ENCODE results near the gene CBLN3.

Gene CBLN3

DNA sequence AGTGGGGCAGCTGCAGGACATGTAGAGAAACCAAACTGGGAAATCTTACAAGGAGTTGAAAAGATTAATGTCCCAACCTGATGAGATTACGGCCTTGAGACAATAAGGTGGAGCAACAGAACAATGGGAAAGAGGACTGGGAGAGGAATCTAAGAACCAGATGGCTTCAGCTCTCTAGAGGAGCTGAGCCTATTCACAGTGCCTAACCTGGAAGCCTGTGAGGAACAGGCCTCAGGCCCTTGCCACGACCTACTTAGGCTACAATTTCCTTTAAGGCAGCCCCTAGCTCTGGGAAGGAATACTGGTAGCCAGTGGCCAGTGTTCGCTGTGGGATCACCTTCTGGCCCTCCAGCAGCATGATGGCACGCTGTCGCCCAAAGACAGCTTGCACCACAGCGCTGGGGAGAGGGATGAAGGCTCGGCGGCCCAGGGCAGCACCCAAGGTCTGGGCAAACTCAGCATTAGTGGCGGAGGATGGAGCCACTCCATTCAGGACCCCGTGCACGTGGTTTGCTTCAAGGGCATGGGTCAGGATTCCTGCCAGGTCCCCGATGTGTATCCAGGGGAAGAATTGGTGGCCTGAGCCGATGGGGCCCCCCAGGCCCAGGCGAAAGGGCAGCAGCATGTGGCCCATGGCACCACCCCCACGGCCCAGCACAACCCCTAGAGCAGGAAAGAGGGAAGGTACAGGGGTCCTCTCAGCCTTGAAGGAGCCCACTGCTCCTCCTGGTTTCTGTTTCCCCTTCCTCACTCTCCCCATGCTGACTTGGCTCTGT lies 10.6 kb upstream of the CBLN3 start:
- TF ChIP-seq, protein P1, sequence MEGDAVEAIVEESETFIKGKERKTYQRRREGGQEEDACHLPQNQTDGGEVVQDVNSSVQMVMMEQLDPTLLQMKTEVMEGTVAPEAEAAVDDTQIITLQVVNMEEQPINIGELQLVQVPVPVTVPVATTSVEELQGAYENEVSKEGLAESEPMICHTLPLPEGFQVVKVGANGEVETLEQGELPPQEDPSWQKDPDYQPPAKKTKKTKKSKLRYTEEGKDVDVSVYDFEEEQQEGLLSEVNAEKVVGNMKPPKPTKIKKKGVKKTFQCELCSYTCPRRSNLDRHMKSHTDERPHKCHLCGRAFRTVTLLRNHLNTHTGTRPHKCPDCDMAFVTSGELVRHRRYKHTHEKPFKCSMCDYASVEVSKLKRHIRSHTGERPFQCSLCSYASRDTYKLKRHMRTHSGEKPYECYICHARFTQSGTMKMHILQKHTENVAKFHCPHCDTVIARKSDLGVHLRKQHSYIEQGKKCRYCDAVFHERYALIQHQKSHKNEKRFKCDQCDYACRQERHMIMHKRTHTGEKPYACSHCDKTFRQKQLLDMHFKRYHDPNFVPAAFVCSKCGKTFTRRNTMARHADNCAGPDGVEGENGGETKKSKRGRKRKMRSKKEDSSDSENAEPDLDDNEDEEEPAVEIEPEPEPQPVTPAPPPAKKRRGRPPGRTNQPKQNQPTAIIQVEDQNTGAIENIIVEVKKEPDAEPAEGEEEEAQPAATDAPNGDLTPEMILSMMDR (IDR thresholded peaks at IDR 0.05; ENCODE audit: poor library complexity, severe bottlenecking), result no peak
- H3K27ac ChIP-seq (ENCODE audit: poor library complexity, severe bottlenecking), result no peak overlapping the region
- DNase-seq (ENCODE audit: low spot score), result no peak
- ATAC-seq (ENCODE audit: low read depth), result no peak
- no peaks in the 10 kb centered on the region for H3K27me3 ChIP-seq (ENCODE audit: insufficient read depth, poor library complexity, severe bottlenecking)
- peaks cover 59% of the 10 kb centered on the region for H3K36me3 ChIP-seq (ENCODE audit: low read depth)
- no peak overlapping the region for H3K4me3 ChIP-seq (ENCODE audit: severe bottlenecking)
- no peaks in the 10 kb centered on the region for H3K9me3 ChIP-seq (ENCODE audit: severe bottlenecking)
- peaks cover 6% of the 10 kb centered on the region for H3K4me1 ChIP-seq (ENCODE audit: insufficient read depth, poor library complexity, severe bottlenecking)

DNA sequence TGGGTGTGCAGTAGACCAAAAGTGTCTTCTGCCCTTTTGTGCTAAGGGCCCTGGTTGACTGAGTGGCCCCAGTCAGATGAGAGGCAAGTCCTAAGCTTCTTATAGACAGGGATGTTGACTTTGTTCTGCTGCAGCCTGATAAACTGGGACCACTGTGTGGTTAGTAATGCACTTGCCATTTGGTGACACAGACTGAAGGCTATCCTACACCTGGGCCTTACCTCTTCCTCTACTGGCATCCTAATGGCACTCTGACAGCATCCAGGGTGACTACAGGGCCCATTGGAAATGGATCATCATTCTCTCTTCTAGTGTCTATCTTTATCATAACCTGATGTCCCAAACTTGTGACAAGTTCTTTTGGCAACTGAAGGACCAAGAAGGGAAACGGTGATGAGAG lies 9.8 kb upstream of the CBLN3 start:
- TF ChIP-seq, protein P1 (IDR thresholded peaks at IDR 0.05; ENCODE audit: poor library complexity, severe bottlenecking), result no peak
- Histone ChIP-seq H3K9me3 (ENCODE audit: severe bottlenecking) (no peaks in the 10 kb centered on the region), H3K4me1 (ENCODE audit: insufficient read depth, poor library complexity, severe bottlenecking) (peaks cover 6% of the 10 kb centered on the region), H3K4me3 (ENCODE audit: severe bottlenecking) (no peak overlapping the region), H3K27ac (ENCODE audit: poor library complexity, severe bottlenecking) (no peak overlapping the region), H3K27me3 (ENCODE audit: insufficient read depth, poor library complexity, severe bottlenecking) (no peaks in the 10 kb centered on the region), H3K36me3 (ENCODE audit: low read depth) (peaks cover 64% of the 10 kb centered on the region)
- DNase-seq (ENCODE audit: low spot score) (no peak), ATAC-seq (ENCODE audit: low read depth) (no peak)

DNA sequence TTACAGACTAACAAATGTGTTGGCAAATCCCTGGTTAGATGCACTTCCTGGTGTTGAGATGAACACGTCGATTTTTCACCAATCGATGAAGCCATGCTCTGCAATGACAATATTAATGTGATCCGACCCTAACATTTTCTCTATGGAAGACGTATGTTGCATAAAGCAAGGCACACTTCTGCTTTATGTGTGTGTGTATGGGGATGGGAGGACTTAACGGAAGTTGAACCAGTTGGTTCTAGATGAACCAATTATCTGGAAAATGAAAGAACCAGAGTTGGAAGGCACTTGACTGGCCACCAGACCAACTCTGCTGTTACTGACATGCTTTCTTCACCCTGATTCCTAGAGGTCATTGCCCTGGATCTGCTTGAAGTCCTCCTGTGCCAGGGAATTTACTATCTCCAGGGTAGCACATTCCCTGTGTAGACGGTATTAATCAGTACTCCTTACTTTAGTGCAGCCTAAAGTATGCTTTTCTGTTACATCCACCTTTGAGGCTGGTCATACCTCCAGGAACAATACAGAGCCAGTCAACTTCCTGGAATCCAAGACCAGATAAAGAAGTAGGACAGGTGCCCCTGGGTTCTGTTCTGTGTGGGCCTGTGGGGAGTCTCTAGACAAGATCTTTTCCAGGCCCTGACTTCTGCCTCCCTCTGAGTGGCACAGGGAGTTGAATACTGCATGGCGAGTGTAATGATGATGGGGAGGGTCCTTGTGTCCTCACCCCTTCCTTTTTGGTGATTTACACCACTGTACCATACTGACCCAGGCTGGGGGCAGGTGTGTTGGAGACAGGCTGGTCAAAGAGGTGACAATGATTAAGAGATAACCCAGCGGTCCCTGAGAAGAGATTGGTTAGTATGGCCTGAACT lies 9.0 kb upstream of the CBLN3 start:
- ATAC-seq (ENCODE audit: low read depth), result no peak
- DNase-seq (ENCODE audit: low spot score), result no peak
- H3K36me3 ChIP-seq (ENCODE audit: low read depth), result peaks cover 71% of the 10 kb centered on the region

DNA sequence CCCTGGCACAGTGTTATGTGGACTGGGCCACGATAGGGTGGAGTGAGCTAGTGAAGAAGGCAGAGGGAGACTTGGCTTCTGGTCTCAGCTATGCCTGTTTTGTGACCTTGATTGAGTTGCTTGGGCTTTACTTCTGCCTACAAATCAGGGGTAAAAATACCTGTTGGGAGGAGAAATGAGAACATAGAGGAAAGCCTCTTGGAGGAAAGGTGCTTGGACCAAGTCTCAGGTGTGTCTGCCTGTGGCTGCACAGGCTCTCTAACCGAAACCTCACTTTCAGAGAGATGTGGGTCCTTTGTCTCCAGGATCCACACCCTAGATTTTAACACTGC lies 8.2 kb upstream of the CBLN3 start:
- Histone ChIP-seq H3K27ac (ENCODE audit: poor library complexity, severe bottlenecking) (no peak overlapping the region), H3K4me1 (ENCODE audit: insufficient read depth, poor library complexity, severe bottlenecking) (peaks cover 6% of the 10 kb centered on the region), H3K4me3 (ENCODE audit: severe bottlenecking) (no peak overlapping the region), H3K9me3 (ENCODE audit: severe bottlenecking) (no peaks in the 10 kb centered on the region), H3K27me3 (ENCODE audit: insufficient read depth, poor library complexity, severe bottlenecking) (no peaks in the 10 kb centered on the region), H3K36me3 (ENCODE audit: low read depth) (peaks cover 79% of the 10 kb centered on the region)
- TF ChIP-seq, protein P1 (IDR thresholded peaks at IDR 0.05; ENCODE audit: poor library complexity, severe bottlenecking), result no peak
- DNase-seq (ENCODE audit: low spot score), result no peak
- no peak for ATAC-seq (ENCODE audit: low read depth)

More for the DNA sequence above, 9.0 kb upstream of the CBLN3 start:
- H3K27me3 ChIP-seq (ENCODE audit: insufficient read depth, poor library complexity, severe bottlenecking), result no peaks in the 10 kb centered on the region
- TF ChIP-seq, protein P1 (IDR thresholded peaks at IDR 0.05; ENCODE audit: poor library complexity, severe bottlenecking), result no peak
- H3K4me3 ChIP-seq (ENCODE audit: severe bottlenecking), result no peak overlapping the region
- H3K4me1 ChIP-seq (ENCODE audit: insufficient read depth, poor library complexity, severe bottlenecking), result peaks cover 6% of the 10 kb centered on the region
- H3K27ac ChIP-seq (ENCODE audit: poor library complexity, severe bottlenecking), result no peak overlapping the region
- no peaks in the 10 kb centered on the region for H3K9me3 ChIP-seq (ENCODE audit: severe bottlenecking)

Measured in RWPE2 (cell line).